Lower leg skin (tissue), 3 donors: Measurements from ENCODE around the gene ZDHHC14.

ENCODE experiments used
- CTCF ChIP-seq, 3 donors: fragments of 450-650 bp; IDR thresholded peaks; one replicate each; pipeline ENCODE4 v1.5.1; 2016; ENCODE audit warnings: antibody characterized with exemption in 3 of 3, mild to moderate bottlenecking in 3 of 3, moderate library complexity in 2 of 3
- POLR2A ChIP-seq, 2 donors: fragments of 450-650 bp; IDR thresholded peaks; one replicate each; pipeline ENCODE4 v1.6.1; 2016 to 2017; ENCODE audit warnings: antibody characterized with exemption in 2 of 2, mild to moderate bottlenecking in 1 of 2, moderate library complexity in 1 of 2

DNA sequence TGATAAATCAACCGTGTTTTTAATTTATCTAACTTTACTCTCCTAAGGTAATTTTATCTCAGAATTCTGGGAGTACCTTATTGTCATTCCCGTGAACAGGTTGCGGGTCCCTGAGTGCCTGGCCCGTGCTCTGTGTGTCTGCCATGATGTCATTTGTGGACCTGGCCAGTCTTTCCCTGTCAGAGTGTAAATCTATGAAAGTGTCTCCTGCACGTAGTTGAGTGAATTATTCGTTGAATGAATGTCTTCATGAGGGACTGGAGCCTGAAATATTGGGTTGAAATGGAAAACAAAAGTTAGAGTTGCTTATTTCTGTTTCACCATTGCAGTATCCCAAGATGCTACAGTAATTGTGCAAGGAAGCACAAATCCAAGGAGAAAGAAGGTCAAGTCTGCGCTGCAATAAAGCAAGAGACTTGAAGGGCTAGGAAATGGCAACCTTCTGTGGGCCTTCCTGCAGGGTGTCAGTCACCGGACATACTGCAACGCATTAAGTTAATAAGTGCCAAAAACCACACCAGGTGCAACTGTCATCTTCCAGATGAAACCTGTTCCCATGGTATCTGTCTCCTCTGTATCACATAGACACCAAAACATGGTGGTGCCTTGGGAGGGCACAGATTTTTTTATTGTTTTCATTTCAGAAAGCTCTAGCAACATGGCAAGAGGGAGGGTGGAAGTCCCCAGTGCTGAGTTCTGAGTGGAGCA lies 135.5 kb downstream of the ZDHHC14 start:
- TF ChIP-seq CTCF (IDR thresholded peaks at IDR 0.05) (no peak), POLR2A (IDR thresholded peaks at IDR 0.05) (no peak)
